ENCODE measurements around the gene GAS6. TPM values are rescaled to one million over a fixed set of nuclear protein-coding genes. Genes with fewer than 3 reads are reported as not detected.

Gene GAS6
- total RNA-seq, 1 donor, result 3.3 TPM

- Histone ChIP-seq H3K27me3 (ENCODE audit: insufficient read depth, low read length) (peaks cover 12% of the 10 kb centered on the region), H3K4me3 (ENCODE audit: low read length) (no peak overlapping the region), H3K9me3 (ENCODE audit: low read depth, low read length) (no peaks in the 10 kb centered on the region), H3K4me1 (ENCODE audit: insufficient read depth, low read length) (no peaks in the 10 kb centered on the region)
Observed at GRCh38 chr13:113897966-113898365, 34.1 kb upstream of the GAS6 start.

- no peak overlapping the region for H3K4me3 ChIP-seq (ENCODE audit: low read length)
- no peaks in the 10 kb centered on the region for H3K9me3 ChIP-seq (ENCODE audit: low read depth, low read length)
- no peaks in the 10 kb centered on the region for H3K4me1 ChIP-seq (ENCODE audit: insufficient read depth, low read length)
- H3K27me3 ChIP-seq (ENCODE audit: insufficient read depth, low read length), result peaks cover 17% of the 10 kb centered on the region
Observed at GRCh38 chr13:113897161-113897560, 33.3 kb upstream of the GAS6 start.

- H3K9me3 ChIP-seq (ENCODE audit: low read depth, low read length), result no peaks in the 10 kb centered on the region
- no peaks in the 10 kb centered on the region for H3K4me1 ChIP-seq (ENCODE audit: insufficient read depth, low read length)
- no peak overlapping the region for H3K4me3 ChIP-seq (ENCODE audit: low read length)
- peaks cover 17% of the 10 kb centered on the region for H3K27me3 ChIP-seq (ENCODE audit: insufficient read depth, low read length)
Observed at GRCh38 chr13:113895436-113895835, 31.6 kb upstream of the GAS6 start.

GRCh38 chr13:113890774-113891480 is 27.1 kb upstream of the GAS6 start:
- H3K4me3 ChIP-seq (ENCODE audit: low read length), result no peak overlapping the region
- peaks cover 17% of the 10 kb centered on the region for H3K27me3 ChIP-seq (ENCODE audit: insufficient read depth, low read length)
- no peaks in the 10 kb centered on the region for H3K4me1 ChIP-seq (ENCODE audit: insufficient read depth, low read length)
- no peaks in the 10 kb centered on the region for H3K9me3 ChIP-seq (ENCODE audit: low read depth, low read length)

- Histone ChIP-seq H3K4me1 (ENCODE audit: insufficient read depth, low read length) (no peaks in the 10 kb centered on the region), H3K9me3 (ENCODE audit: low read depth, low read length) (no peaks in the 10 kb centered on the region), H3K27me3 (ENCODE audit: insufficient read depth, low read length) (peaks cover 13% of the 10 kb centered on the region), H3K4me3 (ENCODE audit: low read length) (no peak overlapping the region)
Observed at GRCh38 chr13:113889467-113889866, 25.6 kb upstream of the GAS6 start.

GRCh38 chr13:113888701-113889330 is 24.9 kb upstream of the GAS6 start:
- Histone ChIP-seq H3K27me3 (ENCODE audit: insufficient read depth, low read length) (peaks cover 8% of the 10 kb centered on the region), H3K4me1 (ENCODE audit: insufficient read depth, low read length) (no peaks in the 10 kb centered on the region), H3K9me3 (ENCODE audit: low read depth, low read length) (no peaks in the 10 kb centered on the region), H3K4me3 (ENCODE audit: low read length) (no peak overlapping the region)

DNA sequence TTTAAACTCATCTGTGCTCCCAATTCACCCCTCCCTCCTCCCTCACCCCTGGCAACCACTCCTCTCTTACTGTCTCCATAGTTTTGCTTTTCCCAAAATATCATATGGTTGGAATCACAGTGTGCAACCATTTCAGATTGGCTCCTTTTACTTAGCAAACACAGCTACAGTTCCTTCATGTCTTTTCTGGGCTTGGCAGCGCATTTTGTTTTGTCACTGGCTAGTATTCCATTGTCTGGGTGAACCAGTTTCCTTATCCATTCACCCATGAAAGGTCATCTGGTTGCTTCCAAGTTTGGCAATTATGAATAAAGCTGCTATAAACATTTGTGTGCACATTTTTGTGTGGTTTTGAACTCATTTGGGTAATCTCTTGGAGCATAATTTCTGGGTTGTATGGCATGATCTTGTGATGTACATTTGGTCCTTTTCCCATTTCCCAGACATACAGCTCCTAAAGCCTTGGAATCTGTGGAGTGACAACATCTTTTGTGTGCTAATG is 23.9 kb upstream of the GAS6 start:
- no peaks in the 10 kb centered on the region for H3K9me3 ChIP-seq (ENCODE audit: low read depth, low read length)

GRCh38 chr13:113886561-113887112 is 22.8 kb upstream of the GAS6 start:
- no peaks in the 10 kb centered on the region for H3K9me3 ChIP-seq (ENCODE audit: low read depth, low read length)
- H3K4me3 ChIP-seq (ENCODE audit: low read length), result no peak overlapping the region
- H3K27me3 ChIP-seq (ENCODE audit: insufficient read depth, low read length), result no peaks in the 10 kb centered on the region
- peaks cover 7% of the 10 kb centered on the region for H3K4me1 ChIP-seq (ENCODE audit: insufficient read depth, low read length)

More for the DNA sequence above, 23.9 kb upstream of the GAS6 start:
- Histone ChIP-seq H3K27me3 (ENCODE audit: insufficient read depth, low read length) (peaks cover 2% of the 10 kb centered on the region), H3K4me3 (ENCODE audit: low read length) (no peak overlapping the region), H3K4me1 (ENCODE audit: insufficient read depth, low read length) (no peaks in the 10 kb centered on the region)

- Histone ChIP-seq H3K9me3 (ENCODE audit: low read depth, low read length) (no peaks in the 10 kb centered on the region), H3K4me3 (ENCODE audit: low read length) (no peak overlapping the region), H3K4me1 (ENCODE audit: insufficient read depth, low read length) (peaks cover 15% of the 10 kb centered on the region), H3K27me3 (ENCODE audit: insufficient read depth, low read length) (no peaks in the 10 kb centered on the region)
Observed at GRCh38 chr13:113884821-113885220, 20.9 kb upstream of the GAS6 start.

- peaks cover 15% of the 10 kb centered on the region for H3K4me1 ChIP-seq (ENCODE audit: insufficient read depth, low read length)
- no peaks in the 10 kb centered on the region for H3K27me3 ChIP-seq (ENCODE audit: insufficient read depth, low read length)
- H3K9me3 ChIP-seq (ENCODE audit: low read depth, low read length), result no peaks in the 10 kb centered on the region
- no peak overlapping the region for H3K4me3 ChIP-seq (ENCODE audit: low read length)
Observed at GRCh38 chr13:113883921-113884804, 20.3 kb upstream of the GAS6 start.

DNA sequence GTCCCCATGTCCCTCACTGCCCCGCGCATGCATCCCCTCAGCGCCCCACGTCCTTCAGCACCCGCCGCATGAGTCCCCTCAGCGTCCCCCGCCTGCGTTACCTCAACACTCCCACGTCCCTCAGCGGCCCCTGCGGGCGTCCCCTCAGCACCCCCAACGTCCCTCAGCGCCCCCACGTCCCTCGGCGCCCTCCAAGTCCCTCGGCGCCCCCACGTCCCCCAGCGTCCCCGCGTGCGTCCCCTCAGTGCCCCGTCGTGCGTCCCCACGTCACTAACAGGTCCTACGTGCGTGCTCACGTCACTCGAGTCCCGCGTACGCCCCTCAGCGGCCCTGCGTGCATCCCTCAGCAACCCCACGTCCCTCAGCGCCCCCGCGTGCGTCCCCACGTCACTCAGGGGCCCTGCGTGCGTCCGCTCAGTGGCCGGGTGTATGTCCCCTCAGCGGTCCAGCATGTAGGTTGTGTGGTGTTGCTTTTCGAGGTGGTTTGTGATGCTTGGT is 19.5 kb upstream of the GAS6 start:
- H3K4me3 ChIP-seq (ENCODE audit: low read length), result no peak overlapping the region
- no peaks in the 10 kb centered on the region for H3K9me3 ChIP-seq (ENCODE audit: low read depth, low read length)

DNA sequence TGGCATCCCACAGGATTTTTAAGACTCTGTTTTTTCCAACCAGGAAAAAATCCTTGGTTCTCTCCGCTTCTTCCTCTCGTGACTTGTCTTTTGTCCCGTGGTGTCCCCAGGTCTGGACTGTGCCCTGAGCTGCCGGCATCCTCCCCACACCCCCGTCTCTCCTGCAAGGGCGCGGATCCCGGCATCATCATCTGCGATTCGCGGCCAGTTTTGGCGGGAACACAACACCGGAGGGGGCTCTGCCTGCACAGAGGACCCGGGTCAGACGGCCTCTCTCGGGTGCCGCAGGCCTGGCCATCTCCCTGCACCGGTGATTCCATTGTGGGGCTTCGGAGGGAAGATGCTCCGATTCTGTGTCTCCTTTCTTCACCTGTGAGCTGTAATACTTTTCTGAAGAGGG is 18.8 kb upstream of the GAS6 start:
- no peak overlapping the region for H3K4me3 ChIP-seq (ENCODE audit: low read length)
- peaks cover 15% of the 10 kb centered on the region for H3K4me1 ChIP-seq (ENCODE audit: insufficient read depth, low read length)

More for the DNA sequence above, 19.5 kb upstream of the GAS6 start:
- no peaks in the 10 kb centered on the region for H3K27me3 ChIP-seq (ENCODE audit: insufficient read depth, low read length)
- peaks cover 15% of the 10 kb centered on the region for H3K4me1 ChIP-seq (ENCODE audit: insufficient read depth, low read length)

GRCh38 chr13:113882267-113882630 is 18.4 kb upstream of the GAS6 start:
- H3K27me3 ChIP-seq (ENCODE audit: insufficient read depth, low read length), result no peaks in the 10 kb centered on the region
- no peak overlapping the region for H3K4me3 ChIP-seq (ENCODE audit: low read length)
- H3K9me3 ChIP-seq (ENCODE audit: low read depth, low read length), result no peaks in the 10 kb centered on the region
- H3K4me1 ChIP-seq (ENCODE audit: insufficient read depth, low read length), result peaks cover 15% of the 10 kb centered on the region

More for the DNA sequence above, 18.8 kb upstream of the GAS6 start:
- H3K27me3 ChIP-seq (ENCODE audit: insufficient read depth, low read length), result no peaks in the 10 kb centered on the region
- no peaks in the 10 kb centered on the region for H3K9me3 ChIP-seq (ENCODE audit: low read depth, low read length)

GRCh38 chr13:113881614-113882266 is 17.9 kb upstream of the GAS6 start:
- Histone ChIP-seq H3K4me1 (ENCODE audit: insufficient read depth, low read length) (peaks cover 15% of the 10 kb centered on the region), H3K4me3 (ENCODE audit: low read length) (no peak overlapping the region), H3K27me3 (ENCODE audit: insufficient read depth, low read length) (no peaks in the 10 kb centered on the region), H3K9me3 (ENCODE audit: low read depth, low read length) (no peaks in the 10 kb centered on the region)
